ENCODE measurements around the gene MYO15A.

- no peak for TF ChIP-seq MAFK (IDR thresholded peaks at IDR 0.05; ENCODE audit: low read depth, low read length)
- TF ChIP-seq CTCF (conservative IDR thresholded peaks at IDR 0.05; ENCODE audit: low read depth, low read length), result 0 out of 2 replicates have a peak, but pooled peaks have one; percentile 23
Measured at GRCh38 chr17:18087610-18088491, 20.7 kb upstream of the MYO15A start, which contains the start of gene DRG2.
